ENCODE data around the gene TIMM17B.

TIMM17B gene

DNA sequence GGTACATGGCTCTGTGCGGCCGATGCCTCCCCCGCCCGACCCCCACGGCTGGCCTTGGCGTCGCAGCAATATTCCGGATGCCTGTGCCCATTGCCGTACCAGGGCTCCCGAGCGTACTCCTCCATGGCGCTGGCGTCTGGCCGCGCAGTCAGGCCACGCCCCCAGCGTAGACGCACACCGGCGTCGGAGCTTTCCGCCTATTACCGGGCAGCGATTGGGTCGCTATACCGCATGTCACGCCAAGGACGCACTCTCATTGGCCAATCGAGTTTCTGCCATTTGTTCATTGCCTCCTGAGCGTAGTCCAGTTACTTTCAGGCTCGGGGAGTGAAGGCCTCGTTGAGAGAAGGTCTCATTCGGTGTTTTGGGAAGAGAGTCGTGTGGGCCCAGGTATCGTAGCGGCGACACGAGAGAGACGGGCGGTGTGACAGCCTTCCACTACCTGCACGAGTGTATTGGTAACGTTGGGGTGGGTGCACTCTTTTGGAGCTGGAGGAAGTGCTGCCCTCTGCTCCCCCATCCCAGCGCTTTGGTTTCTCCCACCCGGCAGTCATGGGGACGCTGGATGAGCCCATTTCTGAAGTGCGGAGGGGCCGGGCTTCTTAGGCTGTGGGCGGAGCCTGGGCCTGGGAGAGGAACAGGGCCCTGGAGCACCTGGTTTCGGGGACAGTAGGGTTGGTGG lies at the start of gene TIMM17B, which contains the start of gene PQBP1:
TSS of gene TIMM17B (minus strand) at position 144 of the 682 bp plus-strand sequence. CDS start at position 125, 19 bp downstream.
TSS of gene PQBP1 (plus strand) at position 306 of the 682 bp plus-strand sequence. CDS start 580 bp downstream, outside the sequence.
- peak; percentile 86 to 93 for DNase-seq

DNA sequence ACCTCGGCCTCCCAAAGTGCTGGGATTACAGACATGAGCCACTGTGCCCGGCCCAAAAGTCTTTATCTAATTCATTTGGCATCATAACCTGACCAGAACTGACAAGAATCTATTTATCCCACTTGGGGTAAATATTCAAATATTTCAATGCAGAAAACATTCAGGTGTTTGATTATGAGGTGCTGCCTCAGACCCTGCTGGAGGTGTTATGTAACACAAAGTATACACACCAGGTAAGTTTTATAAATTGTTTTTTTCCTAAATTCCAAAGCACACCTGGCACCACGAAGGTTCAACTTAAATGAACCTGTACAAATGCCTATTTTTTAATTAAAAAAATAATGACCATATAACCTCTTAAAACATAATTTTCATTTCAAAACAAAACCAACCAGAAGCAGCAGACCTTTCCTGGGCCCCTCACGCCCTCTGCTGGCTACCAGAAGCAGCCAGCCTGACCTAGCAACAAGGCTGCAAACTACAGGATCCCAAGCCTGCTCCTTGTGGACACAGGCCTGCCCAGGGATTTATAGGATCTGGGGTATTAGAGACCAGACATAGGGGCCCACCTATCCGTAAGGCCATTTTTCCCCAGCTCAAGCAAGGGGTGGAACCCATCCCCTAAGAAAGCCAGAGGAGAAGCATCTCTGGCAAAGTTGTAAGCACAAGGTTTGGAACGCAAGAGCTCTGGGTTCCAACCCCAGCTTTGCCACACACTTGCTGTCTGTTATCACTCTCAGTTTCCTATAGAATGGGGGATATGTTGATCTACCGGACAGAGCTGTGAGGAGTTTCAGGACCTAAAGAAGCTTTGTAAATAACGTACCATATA lies 48.2 kb upstream of the TIMM17B start:
- DNase-seq, result peak in 1 of 2 experiments; percentile 14

DNA sequence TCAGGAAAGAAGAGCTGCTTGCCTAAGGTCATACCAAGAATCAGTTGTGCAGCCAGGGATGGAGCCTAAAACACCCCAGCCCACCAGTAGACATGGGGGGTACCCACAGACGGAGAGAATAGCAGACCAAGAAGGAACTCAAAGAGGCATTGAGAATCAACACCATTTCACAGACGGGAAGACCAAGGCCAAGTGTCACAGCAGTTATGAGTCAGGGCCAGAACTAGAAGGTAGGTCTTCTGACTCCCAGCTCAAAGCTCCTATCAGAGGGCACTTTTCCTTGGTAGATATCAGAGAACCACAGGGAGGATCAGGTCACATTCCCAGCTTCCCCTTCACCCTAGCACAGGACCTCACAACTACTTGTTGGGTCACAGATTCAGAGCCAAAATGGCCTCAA lies 45.3 kb upstream of the TIMM17B start:
- no peak for DNase-seq

DNA sequence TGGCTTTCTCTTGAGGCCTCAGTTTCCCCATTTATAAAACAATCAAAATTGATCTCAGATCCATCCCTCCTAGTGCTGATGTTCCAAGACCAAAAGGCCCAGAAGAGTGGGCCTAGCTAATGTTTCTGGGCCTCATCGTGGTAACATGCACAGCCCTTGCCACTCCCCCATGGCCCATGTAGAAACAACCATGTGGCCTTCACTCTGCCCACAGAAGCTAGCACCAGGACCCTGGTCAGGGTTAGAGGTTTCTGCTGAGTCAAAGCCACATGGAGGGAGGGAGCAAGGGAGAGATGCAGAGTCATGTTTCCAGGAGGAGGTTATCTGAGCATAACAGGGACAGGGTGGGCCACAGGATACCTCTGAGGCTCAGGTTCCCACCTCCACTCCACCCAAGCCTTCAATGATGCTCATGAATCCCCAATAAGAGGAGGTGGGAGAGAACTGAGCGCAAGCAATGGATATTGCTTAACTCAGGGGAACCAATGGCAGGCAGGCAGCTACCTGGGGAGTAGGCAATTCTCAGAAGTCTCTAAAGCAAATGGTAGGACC lies 42.9 kb upstream of the TIMM17B start:
- no peak for DNase-seq

DNA sequence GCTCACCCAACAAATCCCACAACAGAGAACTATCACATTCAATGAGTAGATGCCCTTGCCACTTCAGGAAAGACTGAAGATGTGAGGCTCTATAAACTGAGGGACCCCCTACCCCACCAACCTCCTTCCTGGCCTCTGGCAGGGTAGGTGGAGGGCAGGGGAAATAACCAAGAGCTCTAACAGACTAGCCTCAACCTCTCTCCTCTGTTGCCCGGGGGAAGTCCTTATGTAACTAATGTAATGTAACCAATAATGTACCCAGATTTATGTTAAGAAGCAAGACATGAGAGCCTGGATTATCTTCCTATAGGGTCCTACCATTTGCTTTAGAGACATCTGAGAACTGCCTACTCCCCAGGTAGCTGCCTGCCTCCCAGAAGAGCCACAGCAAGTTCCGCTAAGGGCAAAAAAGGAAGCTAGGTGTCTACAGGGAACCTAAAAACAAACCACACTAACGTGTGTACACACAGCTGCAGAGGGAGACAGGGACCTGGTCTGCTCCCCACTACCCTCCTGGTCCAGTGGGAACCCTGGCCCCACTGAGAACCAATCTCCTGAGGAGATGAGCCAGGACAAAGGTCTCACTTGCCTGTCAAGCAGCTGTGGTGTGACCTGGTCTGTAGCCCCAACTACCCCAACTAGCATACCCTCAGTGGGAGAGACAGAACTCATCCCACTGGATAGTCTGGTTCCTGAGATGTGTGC lies 42.1 kb upstream of the TIMM17B start:
- DNase-seq, result no peak

DNA sequence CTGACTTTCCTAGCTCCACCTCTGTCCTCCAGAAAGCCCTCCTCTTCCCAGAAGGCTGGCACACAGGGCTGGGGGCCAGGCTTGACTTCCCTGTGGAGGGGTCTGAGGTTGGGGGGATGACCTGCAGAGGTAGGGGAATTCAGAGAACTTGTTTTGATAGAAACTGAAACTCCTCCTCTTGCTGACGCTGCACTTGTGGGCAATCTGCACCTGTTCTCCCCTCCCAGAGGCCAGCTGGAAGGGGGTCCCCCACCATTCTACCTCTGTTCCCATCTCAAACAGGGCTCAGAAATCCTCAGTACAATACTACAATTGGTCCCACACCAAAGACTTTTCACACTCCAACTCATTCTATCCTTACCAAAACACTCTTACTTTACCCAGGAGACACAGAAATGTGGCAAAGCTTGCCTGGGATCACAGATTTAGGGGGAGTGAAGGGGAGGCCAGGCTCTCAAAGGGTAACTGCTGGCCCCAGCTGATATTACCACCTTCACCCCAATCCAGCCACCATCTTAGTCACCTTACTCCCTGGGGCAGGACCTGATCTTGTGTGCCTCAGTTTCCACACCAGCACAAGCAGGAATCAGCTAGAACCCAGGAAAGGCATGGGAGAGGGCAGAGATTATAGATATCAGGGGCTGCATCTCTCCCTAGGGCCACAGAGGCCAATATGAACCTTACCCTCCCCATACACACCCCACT lies 41.3 kb upstream of the TIMM17B start:
- DNase-seq, result no peak

DNA sequence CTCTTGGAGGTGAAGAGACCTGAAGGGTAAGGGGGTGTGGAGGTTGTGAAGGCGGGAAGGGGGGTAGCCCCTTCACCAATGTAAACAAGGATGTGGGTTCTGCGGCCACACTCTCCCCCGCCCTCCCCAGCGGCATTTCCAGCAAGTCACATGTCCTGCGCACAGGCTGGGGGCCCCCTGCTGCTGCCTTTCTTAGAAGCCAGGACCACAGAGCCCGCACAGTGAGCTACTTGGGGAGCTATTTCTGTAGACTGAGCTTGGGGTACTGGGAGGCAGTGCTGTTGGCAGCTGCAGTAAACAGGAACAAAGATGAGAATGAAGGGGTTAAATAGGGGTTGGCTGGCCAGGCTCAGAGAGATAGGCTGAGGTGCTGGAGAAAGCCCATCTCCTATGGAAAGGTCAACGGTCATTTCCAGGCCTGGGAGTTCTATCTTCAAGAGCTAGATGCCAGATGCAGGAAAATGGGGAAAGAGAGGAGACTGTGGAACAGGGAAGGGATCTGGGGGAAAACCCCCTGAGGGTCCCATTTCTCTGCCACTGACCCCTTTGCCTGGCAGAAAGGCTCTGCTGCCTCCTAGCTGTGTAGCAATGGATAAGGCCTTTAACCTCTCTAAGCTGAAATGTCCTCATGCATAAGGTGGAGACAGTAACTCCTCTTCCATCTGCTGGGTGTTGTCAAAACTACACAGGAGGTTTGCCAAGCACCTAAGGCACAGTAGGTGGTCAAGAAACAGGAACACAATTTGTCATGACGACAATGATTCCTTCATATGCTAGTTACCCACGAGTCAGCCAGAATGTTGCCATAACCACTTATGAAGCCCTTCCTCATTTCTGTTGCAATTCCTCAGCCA lies 39.7 kb upstream of the TIMM17B start:
- no peak for DNase-seq

DNA sequence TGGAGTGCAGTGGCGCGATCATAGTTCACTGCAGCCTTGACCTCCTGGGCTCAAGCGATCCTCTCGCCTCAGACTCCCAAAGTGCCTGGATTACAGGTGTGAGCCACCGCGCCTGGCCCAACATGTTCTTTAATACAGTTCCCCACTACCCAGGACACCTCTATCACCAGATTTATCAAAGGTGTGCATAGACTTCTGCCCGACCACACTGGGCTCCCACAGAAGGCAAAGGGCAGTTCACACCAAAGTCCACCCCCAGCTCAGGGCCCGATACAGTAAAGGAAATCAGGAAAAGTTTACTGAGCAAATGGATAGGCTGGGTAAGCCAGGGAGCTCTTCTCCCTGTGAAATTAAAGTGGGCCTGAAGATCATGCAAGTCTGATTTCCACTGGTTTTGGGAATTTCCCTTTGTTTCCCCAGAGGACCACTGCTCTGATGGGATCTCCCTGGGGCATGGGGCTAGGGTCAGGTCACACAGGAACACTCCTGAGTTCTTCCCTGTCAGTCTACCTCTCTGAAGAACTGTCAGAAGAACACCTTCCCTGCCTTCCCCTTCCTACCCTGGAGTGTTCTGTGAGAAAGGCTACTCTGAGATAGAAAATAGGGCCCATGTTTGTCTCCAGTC lies 39.0 kb upstream of the TIMM17B start:
- DNase-seq, result no peak

DNA sequence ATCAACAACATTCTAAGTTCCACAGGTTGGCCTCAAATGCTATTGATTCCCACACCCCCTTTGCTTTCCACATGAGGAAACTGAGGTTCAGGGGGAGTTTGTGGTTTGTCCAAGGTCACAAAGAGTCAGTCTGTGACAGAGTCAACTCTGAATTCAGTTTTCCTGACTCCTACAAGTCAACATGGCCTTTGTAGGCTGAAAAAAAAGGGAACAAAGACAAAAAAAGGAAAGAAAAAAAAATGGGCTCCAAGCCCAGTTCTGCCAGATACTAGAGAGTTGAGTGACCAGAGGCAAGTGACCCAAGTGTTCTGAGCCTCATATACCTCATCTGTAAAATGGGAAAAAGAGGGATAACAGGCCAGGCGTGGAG lies 37.7 kb upstream of the TIMM17B start:
- DNase-seq, result no peak

DNA sequence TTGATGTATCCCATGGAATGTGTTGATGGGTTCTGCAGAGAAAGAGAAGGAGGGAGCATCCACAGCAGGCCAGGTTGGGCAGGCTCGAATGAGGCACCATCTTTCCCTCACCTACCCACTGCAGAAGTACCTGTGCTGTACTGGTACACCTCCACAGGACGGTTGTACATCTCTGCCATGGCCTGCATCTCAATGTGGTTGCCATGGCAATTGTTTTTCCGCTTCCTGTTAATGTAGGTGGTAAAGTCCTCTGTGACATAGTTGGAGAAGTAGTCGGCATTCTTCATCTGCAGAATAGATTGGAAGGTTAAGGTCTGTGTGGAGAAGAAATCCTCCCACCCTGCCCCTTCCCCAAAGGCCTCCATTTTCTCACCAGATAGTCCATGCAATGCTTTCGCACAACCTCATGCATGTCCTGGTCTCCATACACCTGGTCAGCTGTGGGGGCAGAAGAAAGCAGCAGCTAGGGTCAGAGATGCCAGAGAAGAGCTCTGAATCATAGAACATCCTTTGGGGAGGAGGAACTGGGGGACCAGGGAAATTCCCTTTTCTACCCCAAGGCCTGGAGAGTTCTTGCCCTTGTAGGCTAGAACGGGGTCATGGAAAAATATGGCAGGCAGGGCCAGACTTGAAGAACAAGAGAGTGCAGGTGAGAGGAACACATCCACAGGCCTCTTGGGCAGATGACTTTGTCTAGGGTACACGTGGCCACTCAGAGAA lies 37.2 kb upstream of the TIMM17B start:
- no peak for DNase-seq

DNA sequence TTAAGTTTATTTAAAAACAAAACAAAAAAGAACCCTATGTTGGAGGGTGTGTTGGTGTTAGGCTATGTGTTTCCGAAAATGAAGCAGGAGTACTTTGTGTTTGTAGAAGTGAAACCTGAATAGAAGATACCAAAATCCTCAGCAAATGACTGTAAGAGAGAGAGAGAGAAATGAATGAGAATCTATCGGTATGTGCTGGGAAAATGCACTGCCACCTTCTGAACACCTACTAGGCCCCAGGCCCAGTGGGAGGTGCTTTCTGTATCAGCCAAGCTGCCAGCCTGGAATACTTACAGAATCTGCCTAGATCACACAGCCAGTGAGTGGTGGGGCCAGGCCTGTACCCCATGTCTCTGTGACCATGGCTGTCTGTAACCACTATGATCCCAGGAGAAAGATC lies 36.2 kb upstream of the TIMM17B start:
- DNase-seq, result no peak

DNA sequence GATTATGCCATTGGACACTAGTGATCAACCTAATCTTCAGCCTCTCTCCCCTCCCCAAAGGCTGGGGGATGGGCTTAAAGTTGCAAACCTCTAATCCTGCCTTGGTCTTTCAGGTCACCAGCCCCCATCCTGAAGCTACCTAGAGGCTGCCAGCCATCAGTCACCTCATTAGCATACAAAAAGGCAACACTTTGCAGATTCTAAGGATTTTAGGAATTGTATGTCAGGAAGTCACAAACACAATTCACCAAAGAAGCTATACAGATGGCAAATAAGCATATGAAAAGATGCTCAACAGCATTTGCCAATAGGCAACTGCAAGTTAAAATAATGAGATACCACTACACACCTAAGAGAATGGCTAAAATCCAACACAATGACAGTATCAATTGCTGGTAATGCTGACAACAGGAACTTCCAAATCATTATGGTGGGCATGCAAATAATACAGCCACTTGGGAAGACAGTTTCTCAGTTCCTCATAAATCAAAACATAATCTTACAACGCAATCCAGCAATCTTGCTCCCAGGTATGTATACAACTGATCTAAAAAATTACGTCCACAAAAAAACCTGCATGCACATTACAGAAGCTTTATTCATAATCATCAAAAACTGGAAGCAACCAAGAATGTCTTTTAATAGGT lies 30.3 kb upstream of the TIMM17B start:
- DNase-seq, result no peak

DNA sequence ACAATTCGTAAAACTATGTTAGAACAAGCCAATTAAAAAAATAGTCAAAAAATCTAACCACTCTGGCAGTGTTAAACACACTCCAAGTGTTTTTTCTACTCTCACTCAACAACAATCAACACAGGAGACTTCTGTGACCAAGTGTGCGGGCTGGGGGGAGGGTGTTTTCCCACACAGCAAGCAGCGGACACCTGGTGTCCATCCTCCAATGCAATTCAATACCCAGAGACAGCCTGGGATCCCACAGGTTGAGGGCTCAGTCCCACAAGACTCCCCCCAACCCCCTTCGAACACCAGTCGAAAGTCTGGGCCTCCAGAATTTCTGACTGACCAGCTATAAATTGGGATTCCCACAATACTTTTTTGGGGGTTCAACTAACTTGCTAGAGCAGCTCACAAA lies 29.6 kb upstream of the TIMM17B start:
- no peak for DNase-seq

DNA sequence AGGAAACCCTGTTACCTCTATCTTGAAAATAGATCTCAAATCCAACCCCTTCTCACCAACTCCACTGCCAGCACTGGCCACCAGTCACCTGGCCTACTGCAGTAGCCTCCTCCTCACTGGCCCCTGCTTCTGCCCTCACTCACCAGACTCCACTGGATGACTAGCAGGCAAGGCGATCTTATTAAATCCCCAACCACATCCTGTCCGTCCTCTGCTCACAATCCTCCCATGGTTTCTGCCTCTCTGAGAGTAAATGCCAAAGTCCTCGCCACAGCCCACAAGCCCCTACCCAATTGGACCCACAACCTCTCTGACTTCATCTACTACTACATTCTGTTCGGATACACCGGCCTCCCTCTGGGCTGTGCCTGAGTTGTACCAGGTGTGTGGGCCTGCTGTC lies 26.7 kb upstream of the TIMM17B start:
- DNase-seq, result no peak

DNA sequence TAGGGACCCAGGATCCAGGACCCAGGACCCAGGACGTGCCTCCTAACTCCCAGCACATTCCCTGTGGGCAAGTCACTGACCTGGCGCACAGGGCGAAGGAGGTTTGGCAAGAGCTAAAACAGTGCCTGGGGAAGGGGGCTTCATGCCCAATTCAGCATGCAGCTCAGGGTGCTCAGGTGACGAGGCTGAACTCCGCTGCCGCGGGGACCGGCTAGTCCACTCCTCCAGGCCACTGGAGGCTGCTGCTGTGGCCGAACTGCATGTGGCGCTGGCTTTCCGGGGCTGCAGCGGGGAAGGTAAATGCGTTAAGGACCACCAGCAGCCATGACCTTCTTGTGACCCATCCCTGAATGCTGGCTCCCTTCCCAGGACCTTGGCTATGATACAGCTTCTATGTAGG lies 26.2 kb upstream of the TIMM17B start:
- DNase-seq, result no peak

DNA sequence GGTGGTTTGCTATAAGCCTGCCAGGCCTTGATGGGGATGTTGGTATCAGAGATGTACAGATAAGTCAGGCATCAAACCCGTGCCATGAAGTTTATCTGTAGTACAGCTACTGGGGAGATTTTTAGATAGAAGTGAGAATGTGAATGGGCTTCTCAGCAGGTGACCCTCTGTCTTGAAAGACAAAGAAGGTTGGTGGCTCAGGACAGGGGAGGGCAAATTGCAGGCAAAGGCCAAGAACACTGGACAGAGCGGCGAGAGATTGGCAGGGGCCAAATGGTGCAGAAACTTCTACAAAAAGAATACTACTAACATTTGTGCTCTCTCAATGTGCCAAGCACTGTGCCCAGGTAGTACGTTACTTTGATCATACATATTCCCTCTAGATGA lies 23.1 kb upstream of the TIMM17B start:
- no peak for DNase-seq

DNA sequence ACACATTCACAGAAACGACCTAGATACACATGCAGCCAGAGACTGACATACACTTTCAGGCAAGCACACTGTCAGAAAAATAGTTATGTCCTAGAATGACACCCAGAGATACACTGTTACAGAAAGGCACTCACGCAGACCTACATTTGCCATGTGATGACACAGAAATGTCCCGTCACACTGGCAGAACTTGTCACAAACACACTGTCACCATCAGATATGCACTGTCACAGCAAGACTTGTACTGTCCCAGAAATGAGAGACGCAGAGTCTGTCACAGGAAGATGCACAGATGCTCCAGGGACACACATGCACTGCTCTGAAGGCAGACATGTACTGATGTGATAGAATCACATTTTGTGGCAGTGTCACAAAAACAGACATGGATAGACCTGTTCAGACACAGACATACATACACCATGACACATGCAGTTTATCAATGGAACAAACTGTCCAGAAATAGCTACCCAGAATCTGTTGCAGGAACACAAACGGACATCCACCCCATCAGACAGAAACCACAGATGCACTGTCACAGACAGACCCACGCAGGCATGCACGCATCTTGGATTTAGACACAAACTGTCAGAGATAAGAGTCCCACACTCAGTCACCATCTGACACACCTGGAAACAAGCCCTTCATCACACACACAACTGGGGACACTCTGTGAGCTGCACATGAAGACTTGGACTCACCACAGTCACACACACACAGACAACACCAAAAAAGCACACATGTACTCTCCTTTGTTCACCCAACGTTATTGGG lies 22.6 kb upstream of the TIMM17B start:
- no peak for DNase-seq

DNA sequence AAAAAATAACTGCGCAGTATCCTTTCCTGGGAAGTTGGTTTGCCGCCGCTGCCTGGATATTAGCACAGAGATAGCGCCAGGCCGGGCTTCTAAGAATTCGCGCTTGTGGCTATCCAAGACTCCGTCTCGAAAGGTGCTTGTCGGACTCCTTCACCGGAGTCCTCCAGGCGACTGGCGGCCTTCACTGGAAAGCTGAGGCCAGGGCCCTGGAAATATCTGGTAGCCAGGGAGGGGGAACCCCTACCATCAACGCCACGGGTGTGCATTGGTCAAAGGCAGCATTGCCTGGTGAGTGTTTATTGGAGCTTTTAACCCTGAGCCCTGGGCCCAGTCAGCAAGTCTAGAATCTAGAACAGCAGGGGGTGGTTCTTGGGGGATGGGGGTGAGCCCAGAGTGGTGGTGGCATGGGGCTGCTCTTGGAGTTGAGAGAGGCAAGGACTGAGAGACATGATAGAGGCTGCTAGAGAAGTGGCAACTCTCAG lies 21.8 kb upstream of the TIMM17B start:
- DNase-seq, result no peak
